ENCODE results near the gene DPP10.

DPP10 gene

DNA sequence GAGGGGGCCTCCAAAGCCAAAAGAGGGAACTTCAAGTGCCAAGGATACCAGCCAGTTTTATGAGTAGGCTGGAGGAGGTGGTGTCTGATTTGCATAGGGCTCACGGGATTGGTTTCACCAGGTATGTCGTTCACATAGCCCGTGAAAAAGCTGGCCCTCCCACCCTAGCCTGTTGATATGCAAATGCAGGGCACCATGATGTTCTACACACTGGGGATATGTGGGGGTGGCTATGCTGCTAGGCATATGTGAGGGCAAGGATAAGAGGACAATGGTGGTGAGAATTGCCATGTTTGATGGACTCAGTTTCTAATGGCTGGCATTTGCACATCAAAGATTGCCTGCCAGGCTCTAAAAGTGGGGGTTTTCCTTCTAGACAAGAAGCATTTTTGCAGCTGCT is 378.6 kb downstream of the DPP10 start:
- no peak overlapping the region for H2BK15ac ChIP-seq (replicated peaks; ENCODE audit: low read depth)
- no CpG with 5 or more reads among the region's 3 CpGs for WGBS (ENCODE audit: extremely low coverage, insufficient coverage, low lambda C conversion rate)
- no peak overlapping the region for H3K23ac ChIP-seq (ENCODE audit: low read length)
- no peak overlapping the region for H2AK5ac ChIP-seq (ENCODE audit: low read length)
- no peak overlapping the region for H3K4me2 ChIP-seq (ENCODE audit: low read length)
- no peak for DNase-seq
- no peak overlapping the region for H3K4me3 ChIP-seq (ENCODE audit: low read length)
- no peak overlapping the region for H3K27ac ChIP-seq (ENCODE audit: low read depth, low read length)
- H3K36me3 ChIP-seq (ENCODE audit: control insufficient read depth, insufficient read depth, low read length), result no peaks in the 10 kb centered on the region
- no peak overlapping the region for H4K8ac ChIP-seq (ENCODE audit: low read depth, low read length)
- no peaks in the 10 kb centered on the region for H3K79me1 ChIP-seq (ENCODE audit: low read length)
- H3K27me3 ChIP-seq (ENCODE audit: insufficient read depth, low read length, poor library complexity), result no peaks in the 10 kb centered on the region
- no peak overlapping the region for H2BK5ac ChIP-seq (ENCODE audit: low read length)
- H4K5ac ChIP-seq (ENCODE audit: low read length), result no peak overlapping the region
- H3K56ac ChIP-seq (ENCODE audit: low read length), result no peak overlapping the region
- no peak overlapping the region for H3K18ac ChIP-seq (ENCODE audit: low read length)
- no peak overlapping the region for H3K4ac ChIP-seq (ENCODE audit: low read depth, low read length)
- H3K79me2 ChIP-seq (ENCODE audit: control insufficient read depth, insufficient read depth, low read length), result no peaks in the 10 kb centered on the region
- H3K4me1 ChIP-seq (ENCODE audit: control insufficient read depth, low read depth, low read length), result no peaks in the 10 kb centered on the region
- H2BK120ac ChIP-seq (ENCODE audit: low read depth, low read length), result no peak overlapping the region
- H3K9ac ChIP-seq (ENCODE audit: low read length), result no peak overlapping the region

DNA sequence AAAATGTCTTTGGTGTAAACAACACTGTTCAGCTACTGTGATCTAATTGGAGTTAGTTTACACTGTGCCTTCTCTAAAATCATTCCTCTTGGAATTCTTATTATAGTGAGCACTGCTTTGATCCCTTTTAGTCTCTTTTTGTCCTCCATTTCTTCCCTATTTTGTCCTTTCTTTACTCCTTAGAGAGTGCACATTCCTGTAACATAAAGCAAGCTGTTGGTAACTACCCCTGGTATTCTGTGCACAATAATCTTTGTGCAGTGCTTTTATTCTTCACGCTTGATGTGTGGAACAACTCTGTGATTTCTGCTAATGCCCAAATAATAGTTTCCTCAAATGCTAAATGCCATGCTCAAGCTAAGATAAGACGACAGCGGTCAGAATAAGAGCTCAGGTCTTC is 401.5 kb downstream of the DPP10 start:
- H3K27ac ChIP-seq (ENCODE audit: low read depth, low read length), result no peak overlapping the region
- DNase-seq, result no peak

DNA sequence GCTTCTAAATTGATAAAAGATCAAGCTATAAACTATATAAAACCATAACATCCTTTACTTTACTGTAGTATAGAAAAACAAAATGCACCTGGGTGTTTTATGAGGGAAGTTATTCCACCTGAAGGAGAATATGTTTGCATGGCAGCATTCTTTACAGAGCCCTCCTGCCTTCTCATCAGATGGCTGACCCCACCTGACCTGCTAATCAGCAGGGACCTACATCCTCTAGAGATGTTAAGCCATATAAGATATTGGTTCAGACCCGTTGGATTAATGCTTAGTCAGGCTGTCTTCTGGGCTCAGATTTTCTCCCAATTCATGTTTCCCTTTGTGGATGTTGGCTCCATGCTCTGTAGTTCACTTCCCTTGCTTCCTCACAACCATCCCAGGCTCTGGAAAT is 414.8 kb downstream of the DPP10 start:
- H3K23ac ChIP-seq (ENCODE audit: low read length), result no peak overlapping the region

More for the DNA sequence above, 401.5 kb downstream of the DPP10 start:
- no peak overlapping the region for H3K9ac ChIP-seq (ENCODE audit: low read length)
- WGBS (ENCODE audit: extremely low coverage, insufficient coverage, low lambda C conversion rate), result no CpG with 5 or more reads among the region's 3 CpGs
- H3K18ac ChIP-seq (ENCODE audit: low read length), result no peak overlapping the region
- H2BK120ac ChIP-seq (ENCODE audit: low read depth, low read length), result no peak overlapping the region
- H3K4me2 ChIP-seq (ENCODE audit: low read length), result no peak overlapping the region
- H3K56ac ChIP-seq (ENCODE audit: low read length), result no peak overlapping the region
- no peak overlapping the region for H4K8ac ChIP-seq (ENCODE audit: low read depth, low read length)
- no peak overlapping the region for H4K5ac ChIP-seq (ENCODE audit: low read length)
- H3K4me3 ChIP-seq (ENCODE audit: low read length), result no peak overlapping the region
- no peak overlapping the region for H2AK5ac ChIP-seq (ENCODE audit: low read length)
- no peaks in the 10 kb centered on the region for H3K36me3 ChIP-seq (ENCODE audit: control insufficient read depth, insufficient read depth, low read length)
- no peak overlapping the region for H2BK15ac ChIP-seq (replicated peaks; ENCODE audit: low read depth)
- H3K27me3 ChIP-seq (ENCODE audit: insufficient read depth, low read length, poor library complexity), result no peaks in the 10 kb centered on the region
- H3K4me1 ChIP-seq (ENCODE audit: control insufficient read depth, low read depth, low read length), result no peaks in the 10 kb centered on the region
- no peaks in the 10 kb centered on the region for H3K79me1 ChIP-seq (ENCODE audit: low read length)
- H2BK5ac ChIP-seq (ENCODE audit: low read length), result no peak overlapping the region
- no peaks in the 10 kb centered on the region for H3K79me2 ChIP-seq (ENCODE audit: control insufficient read depth, insufficient read depth, low read length)
- H3K23ac ChIP-seq (ENCODE audit: low read length), result no peak overlapping the region
- H3K4ac ChIP-seq (ENCODE audit: low read depth, low read length), result no peak overlapping the region

DNA sequence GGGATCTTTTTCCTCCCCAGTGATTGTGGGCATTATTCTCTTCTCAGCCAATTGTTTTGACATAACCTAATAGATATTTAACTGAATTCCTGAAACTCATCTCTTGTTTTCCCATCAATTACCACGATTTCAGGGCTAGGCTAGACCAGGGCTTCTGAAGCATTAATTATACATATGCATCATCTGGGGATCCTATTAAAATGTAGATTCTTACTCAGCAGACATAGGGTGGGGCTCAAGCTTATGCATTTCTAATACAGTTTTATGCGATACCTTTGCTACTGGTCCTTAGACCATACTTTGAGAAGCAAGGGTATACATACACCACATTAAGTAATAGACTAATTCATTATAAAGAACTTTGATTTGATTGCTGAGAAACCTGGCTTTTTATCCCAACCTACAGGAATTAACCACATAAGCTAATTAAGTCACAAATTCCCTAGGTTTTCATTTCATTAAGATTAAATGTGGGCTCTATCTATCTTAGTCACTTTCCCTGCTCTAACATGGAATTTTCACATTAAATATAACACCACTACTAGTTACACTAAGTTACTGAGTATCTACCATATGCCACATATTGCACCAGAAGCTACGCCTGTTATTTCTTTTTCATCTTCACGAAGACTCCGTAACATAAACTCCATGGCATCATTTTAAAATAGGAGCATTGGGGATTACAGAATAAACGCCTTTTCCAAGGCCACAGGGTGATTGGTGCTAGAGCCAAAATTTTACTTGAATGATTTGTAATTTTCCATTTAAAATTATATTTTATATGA is 417.5 kb downstream of the DPP10 start:
- Histone ChIP-seq H3K27ac (ENCODE audit: low read depth, low read length) (no peak overlapping the region), H2AK5ac (ENCODE audit: low read length) (no peak overlapping the region), H2BK120ac (ENCODE audit: low read depth, low read length) (no peak overlapping the region), H3K79me2 (ENCODE audit: control insufficient read depth, insufficient read depth, low read length) (no peaks in the 10 kb centered on the region), H4K8ac (ENCODE audit: low read depth, low read length) (no peak overlapping the region), H3K9ac (ENCODE audit: low read length) (no peak overlapping the region), H3K27me3 (ENCODE audit: insufficient read depth, low read length, poor library complexity) (no peaks in the 10 kb centered on the region), H3K23ac (ENCODE audit: low read length) (no peak overlapping the region), H3K79me1 (ENCODE audit: low read length) (no peaks in the 10 kb centered on the region), H2BK15ac (replicated peaks; ENCODE audit: low read depth) (no peak overlapping the region), H3K4me2 (ENCODE audit: low read length) (no peak overlapping the region), H3K4me1 (ENCODE audit: control insufficient read depth, low read depth, low read length) (no peaks in the 10 kb centered on the region), H3K4me3 (ENCODE audit: low read length) (no peak overlapping the region), H3K56ac (ENCODE audit: low read length) (no peak overlapping the region), H2BK5ac (ENCODE audit: low read length) (no peak overlapping the region), H4K5ac (ENCODE audit: low read length) (no peak overlapping the region), H3K4ac (ENCODE audit: low read depth, low read length) (no peak overlapping the region), H3K18ac (ENCODE audit: low read length) (no peak overlapping the region), H3K36me3 (ENCODE audit: control insufficient read depth, insufficient read depth, low read length) (no peaks in the 10 kb centered on the region)
- no CpG with 5 or more reads among the region's 6 CpGs for WGBS (ENCODE audit: extremely low coverage, insufficient coverage, low lambda C conversion rate)
- no peak for DNase-seq

More for the DNA sequence above, 414.8 kb downstream of the DPP10 start:
- no peak overlapping the region for H3K27ac ChIP-seq (ENCODE audit: low read depth, low read length)
- WGBS (ENCODE audit: extremely low coverage, insufficient coverage, low lambda C conversion rate), result no CpG with 5 or more reads among the region's 1 CpG
- no peak overlapping the region for H3K4ac ChIP-seq (ENCODE audit: low read depth, low read length)
- no peak overlapping the region for H3K18ac ChIP-seq (ENCODE audit: low read length)
- no peaks in the 10 kb centered on the region for H3K36me3 ChIP-seq (ENCODE audit: control insufficient read depth, insufficient read depth, low read length)
- no peaks in the 10 kb centered on the region for H3K27me3 ChIP-seq (ENCODE audit: insufficient read depth, low read length, poor library complexity)
- no peak overlapping the region for H2BK120ac ChIP-seq (ENCODE audit: low read depth, low read length)
- no peaks in the 10 kb centered on the region for H3K4me1 ChIP-seq (ENCODE audit: control insufficient read depth, low read depth, low read length)
- no peak overlapping the region for H3K4me2 ChIP-seq (ENCODE audit: low read length)
- no peak overlapping the region for H2BK5ac ChIP-seq (ENCODE audit: low read length)
- H4K5ac ChIP-seq (ENCODE audit: low read length), result no peak overlapping the region
- H3K4me3 ChIP-seq (ENCODE audit: low read length), result no peak overlapping the region
- no peak for DNase-seq
- H4K8ac ChIP-seq (ENCODE audit: low read depth, low read length), result no peak overlapping the region
- H3K9ac ChIP-seq (ENCODE audit: low read length), result no peak overlapping the region
- H2BK15ac ChIP-seq (replicated peaks; ENCODE audit: low read depth), result no peak overlapping the region
- no peaks in the 10 kb centered on the region for H3K79me1 ChIP-seq (ENCODE audit: low read length)
- no peaks in the 10 kb centered on the region for H3K79me2 ChIP-seq (ENCODE audit: control insufficient read depth, insufficient read depth, low read length)
- no peak overlapping the region for H2AK5ac ChIP-seq (ENCODE audit: low read length)
- H3K56ac ChIP-seq (ENCODE audit: low read length), result no peak overlapping the region

DNA sequence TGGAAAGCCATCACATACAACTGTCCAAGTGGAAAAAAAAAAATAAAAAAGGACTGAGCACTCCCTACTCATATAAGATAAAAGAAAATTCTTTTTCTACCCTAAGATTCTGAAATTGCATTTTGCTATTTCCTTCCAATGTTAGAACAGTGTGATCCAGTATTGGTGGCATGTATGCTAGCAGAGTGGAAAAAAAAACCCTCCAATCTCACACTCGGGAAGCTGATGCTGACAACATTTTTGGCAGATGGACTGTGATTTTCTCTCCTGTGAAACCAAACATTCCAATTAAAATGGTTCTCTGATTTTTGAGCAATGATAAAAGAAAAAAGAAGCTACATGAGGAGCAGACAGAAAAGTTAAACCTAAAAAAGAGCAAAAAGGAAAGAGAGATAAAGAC is 419.8 kb downstream of the DPP10 start:
- Histone ChIP-seq H2BK120ac (ENCODE audit: low read depth, low read length) (no peak overlapping the region), H3K79me2 (ENCODE audit: control insufficient read depth, insufficient read depth, low read length) (no peaks in the 10 kb centered on the region), H3K23ac (ENCODE audit: low read length) (no peak overlapping the region), H3K18ac (ENCODE audit: low read length) (no peak overlapping the region), H3K4me2 (ENCODE audit: low read length) (no peak overlapping the region), H3K4me1 (ENCODE audit: control insufficient read depth, low read depth, low read length) (no peaks in the 10 kb centered on the region), H2BK15ac (replicated peaks; ENCODE audit: low read depth) (no peak overlapping the region), H3K79me1 (ENCODE audit: low read length) (no peaks in the 10 kb centered on the region), H2AK5ac (ENCODE audit: low read length) (no peak overlapping the region), H4K8ac (ENCODE audit: low read depth, low read length) (no peak overlapping the region), H3K4ac (ENCODE audit: low read depth, low read length) (no peak overlapping the region), H3K36me3 (ENCODE audit: control insufficient read depth, insufficient read depth, low read length) (no peaks in the 10 kb centered on the region), H3K56ac (ENCODE audit: low read length) (no peak overlapping the region), H4K5ac (ENCODE audit: low read length) (no peak overlapping the region), H3K27ac (ENCODE audit: low read depth, low read length) (no peak overlapping the region), H2BK5ac (ENCODE audit: low read length) (no peak overlapping the region), H3K9ac (ENCODE audit: low read length) (no peak overlapping the region), H3K27me3 (ENCODE audit: insufficient read depth, low read length, poor library complexity) (no peaks in the 10 kb centered on the region), H3K4me3 (ENCODE audit: low read length) (no peak overlapping the region)
- no CpG with 5 or more reads among the region's 1 CpG for WGBS (ENCODE audit: extremely low coverage, insufficient coverage, low lambda C conversion rate)
- DNase-seq, result no peak

DNA sequence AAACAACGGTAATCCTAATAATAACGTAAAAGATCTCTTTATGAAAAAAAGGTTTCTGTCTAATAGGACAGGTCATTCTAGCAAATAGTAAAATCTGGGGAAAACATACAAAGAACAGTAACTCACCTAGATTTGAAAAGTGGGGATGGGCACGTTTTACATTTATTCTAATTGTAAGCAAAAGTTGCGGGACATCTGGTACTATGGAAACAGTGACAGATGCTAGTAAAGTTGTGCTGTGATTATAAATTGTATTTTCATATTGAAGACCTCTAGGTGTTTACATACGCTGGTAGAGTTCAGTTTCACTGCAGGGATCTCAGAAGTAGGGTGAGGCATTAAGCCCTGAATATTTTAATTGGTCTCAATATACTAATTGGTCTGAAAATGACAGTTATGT is 422.5 kb downstream of the DPP10 start:
- Histone ChIP-seq H3K36me3 (ENCODE audit: control insufficient read depth, insufficient read depth, low read length) (no peaks in the 10 kb centered on the region), H4K5ac (ENCODE audit: low read length) (no peak overlapping the region), H3K4ac (ENCODE audit: low read depth, low read length) (no peak overlapping the region), H2BK15ac (replicated peaks; ENCODE audit: low read depth) (no peak overlapping the region), H2BK120ac (ENCODE audit: low read depth, low read length) (no peak overlapping the region), H2BK5ac (ENCODE audit: low read length) (no peak overlapping the region), H4K8ac (ENCODE audit: low read depth, low read length) (no peak overlapping the region), H3K79me1 (ENCODE audit: low read length) (no peaks in the 10 kb centered on the region), H3K18ac (ENCODE audit: low read length) (no peak overlapping the region), H3K4me3 (ENCODE audit: low read length) (no peak overlapping the region), H3K27ac (ENCODE audit: low read depth, low read length) (no peak overlapping the region), H3K56ac (ENCODE audit: low read length) (no peak overlapping the region), H3K27me3 (ENCODE audit: insufficient read depth, low read length, poor library complexity) (no peaks in the 10 kb centered on the region), H2AK5ac (ENCODE audit: low read length) (no peak overlapping the region), H3K9ac (ENCODE audit: low read length) (no peak overlapping the region), H3K4me2 (ENCODE audit: low read length) (no peak overlapping the region), H3K79me2 (ENCODE audit: control insufficient read depth, insufficient read depth, low read length) (no peaks in the 10 kb centered on the region), H3K23ac (ENCODE audit: low read length) (no peak overlapping the region), H3K4me1 (ENCODE audit: control insufficient read depth, low read depth, low read length) (no peaks in the 10 kb centered on the region)
- DNase-seq, result no peak
- WGBS (ENCODE audit: extremely low coverage, insufficient coverage, low lambda C conversion rate), result no CpG with 5 or more reads among the region's 5 CpGs

Data from mesendoderm (in vitro differentiated cells).